Measurements from ENCODE around the gene PTS. TPM values are rescaled to one million over a fixed set of nuclear protein-coding genes. Genes with fewer than 3 reads are reported as not detected.

Gene PTS
- total and polyA plus RNA-seq, 4 experiments from 2014 or later, result 11.2 to 26.9 (median 17.5) TPM

DNA sequence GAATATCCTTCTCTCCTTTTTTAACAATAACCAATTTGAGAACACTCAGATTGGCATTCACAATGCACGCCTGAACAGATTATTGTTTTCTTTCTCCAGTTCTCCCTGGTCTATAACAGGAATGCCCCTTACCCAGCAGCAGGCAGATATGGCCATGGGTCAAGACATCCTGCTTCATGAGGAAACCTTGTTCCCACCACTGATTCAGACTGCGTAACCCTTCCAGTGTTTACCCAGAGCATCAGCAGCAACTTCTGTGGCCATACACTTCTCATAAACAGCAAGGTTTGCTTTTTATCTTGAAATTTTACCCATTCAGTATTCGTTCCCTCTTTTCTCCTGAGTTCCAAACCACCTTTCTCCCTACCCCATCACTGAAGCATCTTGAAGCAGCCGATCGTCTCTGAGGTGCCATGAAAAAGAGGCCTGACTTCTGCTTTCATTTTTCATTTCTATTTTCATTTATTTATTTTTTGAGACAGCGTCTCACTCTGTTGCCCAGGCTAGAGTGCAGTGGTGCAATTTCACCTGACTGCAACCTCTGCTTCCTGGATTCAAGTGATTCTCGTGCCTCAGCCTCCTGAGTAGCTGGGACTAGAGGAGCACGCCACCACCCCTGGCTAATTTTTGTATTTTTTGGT lies 9.6 kb downstream of the PTS start:
- Mint-ChIP-seq H3K27me3 (no peaks in the 10 kb centered on the region), H3K4me3 (no peak overlapping the region), H3K9me3 (no peaks in the 10 kb centered on the region), H3K36me3 (peaks cover 73 to 74% of the 10 kb centered on the region in 2 donors), H3K27ac (peak overlapping the region in 1 of 7 donors; percentile 70), H3K4me1 (peaks cover 0 to 6% (median 2%) of the 10 kb centered on the region in 4 donors)
- Histone ChIP-seq H3K9me3 (ENCODE audit: control insufficient read depth in 1 of 2, low read length in 2 of 2) (no peaks in the 10 kb centered on the region), H3K4me1 (ENCODE audit: insufficient read depth, low read length) (no peaks in the 10 kb centered on the region), H3K4me3 (ENCODE audit: low read length in 2 of 2) (no peak overlapping the region), H3K27ac (ENCODE audit: low read depth, low read length) (no peak overlapping the region), H3K36me3 (ENCODE audit: insufficient read depth, low read length) (peaks cover 27% of the 10 kb centered on the region), H3K27me3 (ENCODE audit: insufficient read depth, low read length) (no peaks in the 10 kb centered on the region)
- CTCF ChIA-PET (ENCODE audit: partially characterized antibody), result interaction anchor here (0.9 to 1.5 kb wide), 2 partner anchors 44 to 46 kb away, joined by 3 read pairs; no protein-coding TSS in a partner anchor
- intact Hi-C loops (cut with micrococcal nuclease), result no loop called here
- POLR2A ChIA-PET (ENCODE audit: partially characterized antibody), result no interaction called here
- DNase-seq, result no peak

DNA sequence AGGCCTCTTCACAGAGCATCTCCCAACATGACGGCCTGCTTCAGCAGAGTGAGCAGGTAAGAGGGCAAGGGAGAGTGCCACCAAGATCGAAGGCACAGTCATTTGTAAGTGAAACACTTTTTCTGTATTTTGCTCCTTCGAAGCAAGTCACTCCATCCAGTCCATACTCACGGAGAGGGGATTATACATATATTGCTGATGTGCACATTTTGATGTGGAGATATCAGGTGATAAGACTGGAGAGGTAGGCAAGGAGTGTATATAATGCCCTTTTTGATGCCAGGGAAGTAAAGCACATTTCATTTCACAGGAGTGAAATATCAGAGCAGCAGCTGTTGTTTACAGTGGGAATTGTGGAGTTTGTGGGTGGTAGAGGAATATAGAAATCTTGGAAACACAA lies 11.2 kb downstream of the PTS start:
- Mint-ChIP-seq H3K4me1 (no peaks in the 10 kb centered on the region), H3K9me3 (peaks cover 0 to 2% (median 0%) of the 10 kb centered on the region in 8 donors)
- CTCF ChIA-PET (ENCODE audit: partially characterized antibody), result interaction anchor here (0.8 to 1.3 kb wide), 3 partner anchors 16 to 43 kb away, joined by 3 read pairs; no protein-coding TSS in a partner anchor

GRCh38 chr11:112238041-112238440 lies 11.8 kb downstream of the PTS start:
- Histone ChIP-seq H3K4me3 (ENCODE audit: low read length in 2 of 2) (no peak overlapping the region), H3K4me1 (ENCODE audit: insufficient read depth, low read length) (no peaks in the 10 kb centered on the region), H3K27me3 (ENCODE audit: insufficient read depth, low read length) (no peaks in the 10 kb centered on the region), H3K27ac (ENCODE audit: low read depth, low read length) (no peak overlapping the region), H3K36me3 (ENCODE audit: insufficient read depth, low read length) (peaks cover 27% of the 10 kb centered on the region), H3K9me3 (ENCODE audit: control insufficient read depth in 1 of 2, low read length in 2 of 2) (no peaks in the 10 kb centered on the region)
- Mint-ChIP-seq H3K9me3 (peaks cover 0 to 5% (median 0%) of the 10 kb centered on the region in 8 donors), H3K4me3 (no peak overlapping the region), H3K27ac (no peak overlapping the region), H3K4me1 (no peaks in the 10 kb centered on the region), H3K36me3 (peaks cover 66 to 76% of the 10 kb centered on the region in 2 donors), H3K27me3 (no peaks in the 10 kb centered on the region)
- DNase-seq, result no peak
- ChIA-PET POLR2A (ENCODE audit: partially characterized antibody) (no interaction called here), CTCF (ENCODE audit: partially characterized antibody) (interaction anchor here (1.0 kb wide), 1 partner anchor 42 kb away, joined by 3 read pairs; no protein-coding TSS in a partner anchor)
- intact Hi-C loops (cut with micrococcal nuclease), result no loop called here

More for the DNA sequence above, 11.2 kb downstream of the PTS start:
- no peak overlapping the region for H3K27ac ChIP-seq (ENCODE audit: low read depth, low read length)
- no peaks in the 10 kb centered on the region for H3K9me3 ChIP-seq (ENCODE audit: control insufficient read depth in 1 of 2, low read length in 2 of 2)
- H3K4me1 ChIP-seq (ENCODE audit: insufficient read depth, low read length), result no peaks in the 10 kb centered on the region
- H3K4me3 ChIP-seq (ENCODE audit: low read length in 2 of 2), result no peak overlapping the region
- Mint-ChIP-seq H3K36me3 (peaks cover 67 to 70% of the 10 kb centered on the region in 2 donors), H3K4me3 (no peak overlapping the region), H3K27me3 (no peaks in the 10 kb centered on the region), H3K27ac (no peak overlapping the region)
- intact Hi-C loops (cut with micrococcal nuclease), result no loop called here
- no peak for DNase-seq
- H3K36me3 ChIP-seq (ENCODE audit: insufficient read depth, low read length), result peaks cover 27% of the 10 kb centered on the region
- POLR2A ChIA-PET (ENCODE audit: partially characterized antibody), result interaction anchor here (1.0 kb wide), 1 partner anchor 10 kb away, joined by 4 read pairs; no protein-coding TSS in a partner anchor
- H3K27me3 ChIP-seq (ENCODE audit: insufficient read depth, low read length), result no peaks in the 10 kb centered on the region

DNA sequence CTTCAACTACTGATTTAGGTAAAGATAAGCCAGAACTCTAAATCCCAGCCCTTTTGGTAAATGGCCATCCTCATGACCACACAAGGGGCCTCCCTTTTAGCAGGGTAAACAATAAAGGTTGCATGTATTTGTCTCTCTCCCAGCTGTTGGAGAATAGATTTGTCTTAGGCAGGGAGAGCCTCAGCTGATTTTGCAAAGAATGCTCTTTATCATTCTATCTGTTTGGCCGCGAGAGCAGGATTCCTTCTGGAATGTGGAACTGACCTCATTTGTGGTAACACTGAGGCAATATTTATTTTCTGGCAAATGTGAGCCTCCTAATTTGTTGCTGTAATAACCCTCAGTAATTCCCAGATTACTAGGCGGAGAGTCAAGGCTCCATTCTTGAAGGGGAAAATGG lies 15.3 kb downstream of the PTS start:
- intact Hi-C loops (cut with micrococcal nuclease), result no loop called here
- Histone ChIP-seq H3K4me3 (ENCODE audit: low read length in 2 of 2) (no peak overlapping the region), H3K4me1 (ENCODE audit: insufficient read depth, low read length) (no peaks in the 10 kb centered on the region), H3K36me3 (ENCODE audit: insufficient read depth, low read length) (peaks cover 13% of the 10 kb centered on the region), H3K27ac (ENCODE audit: low read depth, low read length) (no peak overlapping the region), H3K9me3 (ENCODE audit: control insufficient read depth in 1 of 2, low read length in 2 of 2) (no peaks in the 10 kb centered on the region), H3K27me3 (ENCODE audit: insufficient read depth, low read length) (no peaks in the 10 kb centered on the region)
- no peak for DNase-seq
- peaks cover 54 to 65% of the 10 kb centered on the region in 2 donors for H3K36me3 Mint-ChIP-seq
- H3K9me3 Mint-ChIP-seq, result peaks cover 0 to 27% (median 16%) of the 10 kb centered on the region in 8 donors
- H3K27ac Mint-ChIP-seq, result no peak overlapping the region
- H3K27me3 Mint-ChIP-seq, result no peaks in the 10 kb centered on the region
- no peak overlapping the region for H3K4me3 Mint-ChIP-seq
- ChIA-PET POLR2A (ENCODE audit: partially characterized antibody) (interaction anchor here (1.0 kb wide), 1 partner anchor 15 kb away, joined by 6 read pairs; the partner anchor contains the start of gene PTS), CTCF (ENCODE audit: partially characterized antibody) (interaction anchor here (1.4 kb wide), 1 partner anchor 39 kb away, joined by 6 read pairs; no protein-coding TSS in a partner anchor)
- no peaks in the 10 kb centered on the region for H3K4me1 Mint-ChIP-seq

DNA sequence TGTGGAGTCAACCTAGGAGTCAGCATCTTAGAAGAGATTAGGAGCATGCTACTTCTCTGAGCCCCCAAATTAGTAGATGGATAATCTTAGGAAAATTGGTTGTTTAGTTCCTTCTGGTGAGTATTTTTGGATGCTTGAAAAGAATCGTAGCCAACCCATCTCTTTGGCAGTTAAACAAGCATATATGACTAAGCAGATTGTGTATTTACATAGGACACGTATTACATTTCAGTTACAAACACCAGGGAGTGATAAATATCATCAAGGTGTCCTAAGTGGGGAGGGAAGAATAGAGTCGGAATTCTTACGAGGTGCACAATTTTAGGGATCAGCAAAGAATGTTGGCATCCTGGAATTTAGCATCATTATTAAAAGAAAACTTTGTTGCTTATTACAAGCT lies 21.0 kb downstream of the PTS start:
- H3K4me3 ChIP-seq (ENCODE audit: low read length in 2 of 2), result no peak overlapping the region
- Mint-ChIP-seq H3K27me3 (no peaks in the 10 kb centered on the region), H3K4me1 (no peaks in the 10 kb centered on the region), H3K4me3 (no peak overlapping the region), H3K9me3 (peaks cover 0 to 27% (median 16%) of the 10 kb centered on the region in 8 donors), H3K27ac (no peak overlapping the region), H3K36me3 (peaks cover 14 to 16% of the 10 kb centered on the region in 2 donors)
- no peaks in the 10 kb centered on the region for H3K36me3 ChIP-seq (ENCODE audit: insufficient read depth, low read length)
- DNase-seq, result no peak
- ChIA-PET CTCF (ENCODE audit: partially characterized antibody) (interaction anchor here (1.9 kb wide), 1 partner anchor 34 kb away, joined by 5 read pairs; no protein-coding TSS in a partner anchor), POLR2A (ENCODE audit: partially characterized antibody) (no interaction called here)
- H3K27me3 ChIP-seq (ENCODE audit: insufficient read depth, low read length), result no peaks in the 10 kb centered on the region
- H3K4me1 ChIP-seq (ENCODE audit: insufficient read depth, low read length), result no peaks in the 10 kb centered on the region
- H3K27ac ChIP-seq (ENCODE audit: low read depth, low read length), result no peak overlapping the region
- intact Hi-C loops (cut with micrococcal nuclease), result no loop called here
- H3K9me3 ChIP-seq (ENCODE audit: control insufficient read depth in 1 of 2, low read length in 2 of 2), result no peaks in the 10 kb centered on the region

GRCh38 chr11:112248201-112248600 lies 22.0 kb downstream of the PTS start:
- Mint-ChIP-seq H3K27me3 (no peaks in the 10 kb centered on the region), H3K27ac (peak overlapping the region in 1 of 7 donors; percentile 45), H3K4me3 (no peak overlapping the region), H3K9me3 (peaks cover 0 to 24% (median 16%) of the 10 kb centered on the region in 8 donors), H3K4me1 (no peaks in the 10 kb centered on the region), H3K36me3 (peaks cover 9% of the 10 kb centered on the region in 2 donors)
- Histone ChIP-seq H3K9me3 (ENCODE audit: control insufficient read depth in 1 of 2, low read length in 2 of 2) (no peaks in the 10 kb centered on the region), H3K4me1 (ENCODE audit: insufficient read depth, low read length) (no peaks in the 10 kb centered on the region), H3K4me3 (ENCODE audit: low read length in 2 of 2) (no peak overlapping the region), H3K27me3 (ENCODE audit: insufficient read depth, low read length) (no peaks in the 10 kb centered on the region), H3K36me3 (ENCODE audit: insufficient read depth, low read length) (no peaks in the 10 kb centered on the region), H3K27ac (ENCODE audit: low read depth, low read length) (no peak overlapping the region)
- intact Hi-C loops (cut with micrococcal nuclease), result no loop called here
- ChIA-PET CTCF (ENCODE audit: partially characterized antibody) (interaction anchor here (1.9 kb wide), 1 partner anchor 33 kb away, joined by 5 read pairs; no protein-coding TSS in a partner anchor), POLR2A (ENCODE audit: partially characterized antibody) (no interaction called here)
- no peak for DNase-seq

DNA sequence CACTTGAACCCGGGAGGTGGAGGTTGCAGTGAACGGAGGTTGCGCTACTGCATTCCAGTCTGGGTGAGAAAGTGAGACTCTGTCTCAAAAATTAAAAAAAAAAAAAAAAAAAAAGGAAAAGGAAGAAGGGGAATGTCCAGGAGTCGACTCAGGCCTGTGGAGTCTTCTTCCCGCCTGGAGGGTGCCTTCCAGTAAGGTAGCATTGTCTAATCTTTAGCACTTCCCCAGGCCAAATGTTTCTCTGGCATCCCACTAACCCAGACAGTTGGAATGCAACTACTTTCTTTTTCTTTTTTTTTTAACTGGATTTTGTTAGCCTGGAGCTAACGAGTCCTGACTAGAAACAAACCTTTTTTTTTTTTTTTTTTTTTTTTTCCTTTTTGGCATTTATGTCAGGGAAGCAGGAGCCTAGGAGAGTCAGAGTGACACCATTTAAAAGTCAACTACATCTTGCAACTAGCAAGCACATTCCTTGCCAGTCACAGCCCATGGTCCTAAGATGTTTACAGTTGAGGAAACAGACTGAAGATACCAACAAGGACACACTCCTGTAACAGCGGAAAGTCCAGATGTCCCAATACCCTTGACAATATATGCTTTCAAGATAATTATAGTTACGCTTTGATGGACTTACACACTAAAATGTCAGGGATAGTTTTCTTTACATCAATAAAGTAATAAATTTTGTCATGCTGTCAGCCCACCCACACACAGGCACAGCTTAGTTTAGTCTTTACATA lies 23.8 kb downstream of the PTS start:
- Mint-ChIP-seq H3K36me3 (peaks cover 0 to 2% of the 10 kb centered on the region in 2 donors), H3K9me3 (peaks cover 0 to 10% (median 6%) of the 10 kb centered on the region in 8 donors), H3K27ac (no peak overlapping the region), H3K4me3 (no peak overlapping the region), H3K4me1 (no peaks in the 10 kb centered on the region), H3K27me3 (no peaks in the 10 kb centered on the region)
- no peak overlapping the region for H3K4me3 ChIP-seq (ENCODE audit: low read length in 2 of 2)
- no peaks in the 10 kb centered on the region for H3K9me3 ChIP-seq (ENCODE audit: control insufficient read depth in 1 of 2, low read length in 2 of 2)
- H3K27me3 ChIP-seq (ENCODE audit: insufficient read depth, low read length), result no peaks in the 10 kb centered on the region
- intact Hi-C loops (cut with micrococcal nuclease), result no loop called here
- no peaks in the 10 kb centered on the region for H3K36me3 ChIP-seq (ENCODE audit: insufficient read depth, low read length)
- H3K27ac ChIP-seq (ENCODE audit: low read depth, low read length), result no peak overlapping the region
- ChIA-PET CTCF (ENCODE audit: partially characterized antibody) (interaction anchor here (1.2 kb wide), 1 partner anchor 30 kb away, joined by 3 read pairs; no protein-coding TSS in a partner anchor), POLR2A (ENCODE audit: partially characterized antibody) (no interaction called here)
- no peaks in the 10 kb centered on the region for H3K4me1 ChIP-seq (ENCODE audit: insufficient read depth, low read length)
- no peak for DNase-seq

All from CD4-positive, alpha-beta memory T cell (primary cell).